ENCODE measurements around the gene PDE6B.
"Not testable (repeated sequence)": the region's sequence is repeated elsewhere in the genome, so short reads cannot be mapped to it uniquely, and the experiment has no call there.

PDE6B gene

GRCh38 chr4:684623-685327 lies 59.4 kb downstream of the PDE6B start:
- no peak for DNase-seq

- DNase-seq: no peak
These were observed 60.5 kb downstream of the PDE6B start for GRCh38 chr4:685679-686412.

GRCh38 chr4:686413-687040 lies 61.2 kb downstream of the PDE6B start:
- DNase-seq: no peak

GRCh38 chr4:687048-687970 lies 61.9 kb downstream of the PDE6B start:
- DNase-seq: no peak

- DNase-seq: no peak
These were observed 62.8 kb downstream of the PDE6B start for GRCh38 chr4:687971-688853.

GRCh38 chr4:688854-689681 lies 63.7 kb downstream of the PDE6B start, which contains the start of gene SLC49A3:
TSS of gene SLC49A3 (minus strand) at chr4:689151. CDS start at chr4:689127, 24 bp downstream.
- no peak for DNase-seq

GRCh38 chr4:689723-690122 lies 64.3 kb downstream of the PDE6B start:
- DNase-seq: no peak

- peak in 1 of 3 experiments; percentile 21 for DNase-seq
These were observed 67.6 kb downstream of the PDE6B start for GRCh38 chr4:692771-693554.

- not testable (repeated sequence) for DNase-seq
These were observed 69.1 kb downstream of the PDE6B start for GRCh38 chr4:694341-694940.

GRCh38 chr4:699816-700580 lies 74.6 kb downstream of the PDE6B start:
- DNase-seq: no peak

- no peak for DNase-seq
These were observed 75.4 kb downstream of the PDE6B start for GRCh38 chr4:700587-701264.

- no peak for DNase-seq
These were observed 77.3 kb downstream of the PDE6B start for GRCh38 chr4:702618-703048.

- no peak for DNase-seq
These were observed 78.2 kb downstream of the PDE6B start for GRCh38 chr4:703336-704197.

- DNase-seq: no peak
These were observed 79.0 kb downstream of the PDE6B start for GRCh38 chr4:704198-704891.

- no peak for DNase-seq
These were observed 79.6 kb downstream of the PDE6B start for GRCh38 chr4:704971-705277.

GRCh38 chr4:705278-706082 lies 80.1 kb downstream of the PDE6B start, which contains the start of gene PCGF3:
TSS of gene PCGF3 (plus strand) at chr4:705832. CDS start at chr4:733681, 27,849 bp downstream.
- DNase-seq: peak; percentile 91 to 98 (median 95)
